Naive thymus-derived CD4-positive, alpha-beta T cell (primary cell): ENCODE measurements around the gene B3GNT8. TPM values are rescaled to one million over a fixed set of nuclear protein-coding genes. Genes with fewer than 3 reads are reported as not detected.

Experiments used
- ATAC-seq: fragments of 150-1000 bp; cut with Tn5 transposase; 2 replicates; pipeline ENCODE4 v1.10.0; 2021; ENCODE audit warnings: mild to moderate bottlenecking, moderate library complexity
- CTCF ChIA-PET: fragments of 350-600 bp; sonication (Branson Sonifier 250); formaldehyde crosslinking; loops from one replicate; lab custom pipeline; 2021; ENCODE audit warnings: antibody characterized with exemption; lab: Charles Lee
- POLR2A ChIA-PET: fragments of 350-600 bp; sonication (Branson Sonifier 250); formaldehyde crosslinking; loops from one replicate; lab custom pipeline; 2021; ENCODE audit warnings: antibody characterized with exemption, inconsistent platforms; lab: Charles Lee
- DNase-seq, 9 donors: peaks; one replicate each; pipeline versions ENCODE4 v3.0.0 to v3.0.0-alpha.2; 2020 to 2022; ENCODE audit warnings: mixed read lengths in 1 of 9
- H3K27ac ChIP-seq: one replicate; pipeline ENCODE4 v1.7.0; 2013; ENCODE audit warnings: mild to moderate bottlenecking, low read depth, low read length, moderate library complexity
- H3K27me3 ChIP-seq, 2 donors: one replicate each; pipeline ENCODE4 v1.7.0; 2013; ENCODE audit warnings: low read length in 2 of 2, mild to moderate bottlenecking in 2 of 2, moderate library complexity in 2 of 2; ENCODE audit not compliant: control insufficient read depth in 2 of 2, insufficient read depth in 2 of 2
- H3K36me3 ChIP-seq, 3 experiments: 1 replicate in 2 of 3; 2 replicates in 1 of 3; pipeline ENCODE4 v1.7.0; 2013; ENCODE audit warnings: low read length in 3 of 3, mild to moderate bottlenecking in 3 of 3, moderate library complexity in 1 of 3; ENCODE audit not compliant: insufficient read depth in 3 of 3, control insufficient read depth in 2 of 3
- H3K4me1 ChIP-seq, 2 donors: one replicate each; pipeline ENCODE4 v1.7.0; 2013; ENCODE audit warnings: low read length in 2 of 2, mild to moderate bottlenecking in 2 of 2, moderate library complexity in 1 of 2; ENCODE audit not compliant: control insufficient read depth in 2 of 2, insufficient read depth in 2 of 2
- H3K4me3 ChIP-seq: 2 replicates; pipeline ENCODE4 v1.7.0; 2013; ENCODE audit warnings: mild to moderate bottlenecking, low read length
- H3K9me3 ChIP-seq, 3 experiments: 1 replicate in 2 of 3; 2 replicates in 1 of 3; pipeline ENCODE4 v1.7.0; 2013; ENCODE audit warnings: low read length in 3 of 3; ENCODE audit not compliant: control insufficient read depth in 2 of 3
- H3K27ac Mint-ChIP-seq, 9 donors: one replicate each; pipeline ENCODE4 v1.8.0; 2020 to 2022; ENCODE audit warnings: mixed read lengths in 9 of 9, mild to moderate bottlenecking in 8 of 9, moderate library complexity in 5 of 9, inconsistent platforms in 2 of 9
- H3K27me3 Mint-ChIP-seq, 5 donors: one replicate each; pipeline ENCODE4 v1.8.0; 2021 to 2022; ENCODE audit warnings: mixed read lengths in 5 of 5, mild to moderate bottlenecking in 1 of 5
- H3K36me3 Mint-ChIP-seq, 5 donors: one replicate each; pipeline ENCODE4 v1.8.0; 2020 to 2022; ENCODE audit warnings: mixed read lengths in 5 of 5, mild to moderate bottlenecking in 3 of 5, inconsistent platforms in 1 of 5
- H3K4me1 Mint-ChIP-seq, 7 donors: one replicate each; pipeline ENCODE4 v1.8.0; 2020 to 2022; ENCODE audit warnings: mixed read lengths in 7 of 7, mild to moderate bottlenecking in 3 of 7, inconsistent platforms in 1 of 7
- H3K4me3 Mint-ChIP-seq, 10 donors: one replicate each; pipeline ENCODE4 v1.8.0; 2020 to 2022; ENCODE audit warnings: mild to moderate bottlenecking in 10 of 10, mixed read lengths in 10 of 10, moderate library complexity in 6 of 10, inconsistent platforms in 2 of 10
- H3K9me3 Mint-ChIP-seq, 11 donors: one replicate each; pipeline ENCODE4 v1.8.0; 2020 to 2022; ENCODE audit warnings: mixed read lengths in 11 of 11, mild to moderate bottlenecking in 4 of 11, inconsistent platforms in 1 of 11, moderate library complexity in 1 of 11
- intact Hi-C, 2 donors: fragments of 100-400 bp; cut with micrococcal nuclease; formaldehyde crosslinking; loops; one replicate each; pipeline ENCODE4 v1.15.1; 2023
- polyA plus RNA-seq, 2 donors: library from polyadenylated mRNA; unstranded; fragments of 300-500 nt; fragmentation: Illumina TruSeq; gene quantifications; one replicate each; pipeline ENCODE4 v1.2.3, GENCODE V29; 2021
- total RNA-seq, 6 experiments: library from RNA in 5 of 6; stranded (reverse) in 5 of 6; gene quantifications; 1 replicate in 5 of 6; 2 replicates in 1 of 6; pipeline ENCODE4 v1.2.3 and lab custom pipeline; 2021 to 2026

Gene B3GNT8
- total and polyA plus RNA-seq, 7 experiments from 2014 or later: 0.19 to 5.3 (median 0.43) TPM

DNA sequence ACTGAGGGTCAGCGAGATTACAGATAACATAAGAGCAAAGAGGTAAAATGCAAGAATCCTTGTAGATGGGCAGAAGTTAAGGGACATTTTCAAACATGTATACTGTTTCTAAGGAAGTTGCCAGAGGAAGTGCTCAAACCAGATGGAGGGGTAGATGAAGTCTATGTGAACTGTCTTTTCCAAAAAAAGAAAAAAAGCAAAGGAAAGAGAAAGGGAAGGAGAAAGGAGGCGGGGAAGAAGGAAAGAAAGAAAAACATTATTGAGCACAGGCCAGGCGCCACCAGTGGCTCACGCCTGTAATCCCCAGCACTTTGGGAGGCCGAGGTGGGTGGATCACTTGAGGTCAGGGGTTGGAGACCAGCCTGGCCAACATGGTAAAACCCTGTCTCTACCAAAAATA is 7.3 kb upstream of the B3GNT8 start:
- H3K4me1 Mint-ChIP-seq: peaks cover 4 to 30% (median 13%) of the 10 kb centered on the region in 7 donors
- Histone ChIP-seq H3K27me3 (no peaks in the 10 kb centered on the region), H3K4me1 (peaks cover 5 to 8% of the 10 kb centered on the region in 2 donors), H3K36me3 (peaks cover 0 to 47% (median 8%) of the 10 kb centered on the region in 3 experiments), H3K4me3 (no peak overlapping the region), H3K9me3 (no peaks in the 10 kb centered on the region), H3K27ac (no peak overlapping the region)
- ATAC-seq (no peak), DNase-seq (no peak)
- peak overlapping the region in 3 of 9 donors; percentile 54 to 77 (median 56) for H3K27ac Mint-ChIP-seq
- ChIA-PET POLR2A (interaction anchor here (0.7 kb wide), 1 partner anchor 35 kb away, joined by 5 read pairs; no protein-coding TSS in a partner anchor), CTCF (no interaction called here)
- H3K36me3 Mint-ChIP-seq: peaks cover 3 to 26% (median 9%) of the 10 kb centered on the region in 5 donors
- H3K27me3 Mint-ChIP-seq: no peaks in the 10 kb centered on the region
- no peaks in the 10 kb centered on the region for H3K9me3 Mint-ChIP-seq
- intact Hi-C loops: loop anchor here in 1 of 2 donors (10.0 kb wide), 1 partner anchor 120 kb away; the partner anchor contains the start of gene CCDC97
- H3K4me3 Mint-ChIP-seq: no peak overlapping the region

DNA sequence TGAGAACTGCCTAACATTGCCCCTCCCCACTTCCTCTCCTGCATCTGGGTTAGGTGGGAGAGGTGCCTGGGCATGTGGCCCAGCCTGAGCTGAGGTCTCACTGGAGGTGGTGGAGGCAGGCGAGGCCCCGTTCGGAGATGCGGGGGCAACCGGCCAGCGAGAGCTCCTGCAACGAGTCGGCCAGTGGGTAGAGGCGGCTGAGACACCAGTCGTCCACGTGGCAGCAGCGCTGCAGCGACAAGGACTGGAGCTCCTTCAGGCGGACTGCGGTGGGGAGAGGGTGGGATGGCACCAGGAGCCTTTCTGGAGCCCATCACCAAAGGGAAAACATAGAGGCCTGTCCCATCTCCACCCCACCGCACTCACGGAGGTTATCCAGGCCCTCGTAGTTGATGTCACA is 6.0 kb upstream of the B3GNT8 start:
- Histone ChIP-seq H3K9me3 (no peaks in the 10 kb centered on the region), H3K27ac (no peak overlapping the region), H3K27me3 (no peaks in the 10 kb centered on the region), H3K4me1 (peaks cover 6 to 7% of the 10 kb centered on the region in 2 donors), H3K36me3 (peaks cover 0 to 47% (median 8%) of the 10 kb centered on the region in 3 experiments), H3K4me3 (no peak overlapping the region)
- Mint-ChIP-seq H3K27me3 (no peaks in the 10 kb centered on the region), H3K9me3 (no peaks in the 10 kb centered on the region), H3K4me1 (peaks cover 8 to 35% (median 26%) of the 10 kb centered on the region in 7 donors), H3K36me3 (peaks cover 3 to 26% (median 9%) of the 10 kb centered on the region in 5 donors), H3K27ac (no peak overlapping the region), H3K4me3 (no peak overlapping the region)
- ATAC-seq (no peak), DNase-seq (no peak)
- POLR2A ChIA-PET: no interaction called here
- CTCF ChIA-PET: interaction anchor here (1.0 kb wide), 1 partner anchor 17 kb away, joined by 4 read pairs; no protein-coding TSS in a partner anchor
- intact Hi-C loops: loop anchor here in 1 of 2 donors (10.0 kb wide), 1 partner anchor 118 kb away; the partner anchor contains the start of gene CCDC97

DNA sequence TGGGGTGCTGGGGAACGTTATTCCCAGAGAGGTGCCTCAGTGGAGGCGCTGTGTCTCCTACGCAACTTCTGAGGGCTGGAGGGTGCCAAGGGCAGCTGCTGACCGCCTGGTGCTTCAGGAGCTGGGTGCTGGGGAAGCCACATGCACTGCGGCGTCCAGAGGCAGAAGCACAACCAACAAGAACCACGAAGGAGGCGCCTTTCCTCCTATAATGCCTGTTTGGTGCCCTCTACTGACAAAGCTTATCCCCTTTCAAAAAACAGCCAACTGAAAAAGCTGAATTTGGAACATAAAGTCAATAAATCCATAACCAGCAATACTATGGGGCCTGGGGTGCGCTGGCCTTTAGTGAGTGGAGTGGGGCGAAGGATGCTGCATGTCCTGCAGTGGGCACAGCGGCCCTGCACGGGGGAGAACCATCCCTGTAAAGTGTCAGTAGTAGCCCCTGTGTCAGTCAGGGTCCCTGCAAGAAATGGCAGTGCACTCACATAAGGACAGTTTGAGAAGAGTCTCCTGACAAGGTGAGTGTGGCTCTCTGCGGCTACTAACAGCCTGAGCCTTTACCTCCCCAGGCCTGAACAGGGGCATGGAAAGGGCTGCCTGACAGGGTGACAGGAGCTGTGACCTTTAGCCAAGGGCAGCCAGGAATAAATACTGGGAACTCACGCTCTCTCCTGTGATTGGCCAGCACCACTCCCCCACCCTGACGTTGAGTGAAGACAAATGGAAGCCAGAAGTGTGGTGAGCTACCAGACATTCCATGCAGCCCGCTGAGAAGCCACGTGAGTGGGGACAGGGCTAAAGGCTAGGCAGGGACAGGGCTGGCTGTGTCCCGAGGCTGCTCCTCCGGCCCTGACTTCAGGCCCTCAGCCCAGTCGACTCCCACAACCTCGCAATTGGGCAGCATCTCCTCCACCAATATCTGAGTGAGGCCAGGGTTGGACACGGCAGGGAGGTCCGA is 4.5 kb upstream of the B3GNT8 start:
- H3K27me3 ChIP-seq: no peaks in the 10 kb centered on the region
- intact Hi-C loops: loop anchor here in 1 of 2 donors (10.0 kb wide), 1 partner anchor 117 kb away; the partner anchor contains the start of gene CCDC97
- H3K4me3 ChIP-seq: no peak overlapping the region
- peaks cover 7 to 38% (median 31%) of the 10 kb centered on the region in 7 donors for H3K4me1 Mint-ChIP-seq
- H3K27me3 Mint-ChIP-seq: no peaks in the 10 kb centered on the region
- no peaks in the 10 kb centered on the region for H3K9me3 Mint-ChIP-seq
- peaks cover 0 to 21% (median 8%) of the 10 kb centered on the region in 5 donors for H3K36me3 Mint-ChIP-seq
- ChIA-PET CTCF (interaction anchor here (1.9 kb wide), 1 partner anchor 8 kb away, joined by 5 read pairs; the partner anchor contains the start of gene DMAC2), POLR2A (interaction anchor here (0.9 kb wide), 1 partner anchor 132 kb away, joined by 3 read pairs; no protein-coding TSS in a partner anchor)
- peak overlapping the region in 4 of 9 donors; percentile 11 to 78 (median 26) for H3K27ac Mint-ChIP-seq
- no peaks in the 10 kb centered on the region for H3K9me3 ChIP-seq
- H3K27ac ChIP-seq: no peak overlapping the region
- peaks cover 0 to 40% (median 8%) of the 10 kb centered on the region in 3 experiments for H3K36me3 ChIP-seq
- H3K4me1 ChIP-seq: peaks cover 6 to 9% of the 10 kb centered on the region in 2 donors
- no peak for ATAC-seq
- H3K4me3 Mint-ChIP-seq: no peak overlapping the region
- DNase-seq: no peak

DNA sequence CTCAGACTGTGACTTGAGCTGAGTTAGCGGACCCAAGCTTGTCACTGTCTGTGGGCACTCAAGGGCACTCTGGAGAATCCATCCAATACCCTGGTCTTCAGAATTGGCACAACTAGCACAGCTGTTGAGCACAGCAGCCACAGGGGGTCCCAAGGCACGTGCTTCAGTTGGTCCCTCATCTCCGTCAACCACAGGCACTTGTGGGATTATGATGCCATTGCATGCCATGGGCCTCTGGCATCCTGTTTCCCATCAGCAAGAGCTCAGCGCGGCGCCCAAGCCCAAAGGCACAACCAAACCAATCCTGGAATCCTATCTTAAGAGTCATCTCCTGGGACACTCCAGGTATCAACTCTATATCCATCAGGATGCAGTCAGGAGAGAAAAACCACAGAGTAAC is 3.7 kb upstream of the B3GNT8 start:
- H3K27me3 Mint-ChIP-seq: no peaks in the 10 kb centered on the region
- peaks cover 7 to 39% (median 27%) of the 10 kb centered on the region in 7 donors for H3K4me1 Mint-ChIP-seq
- peaks cover 0 to 13% (median 8%) of the 10 kb centered on the region in 5 donors for H3K36me3 Mint-ChIP-seq
- H3K27ac Mint-ChIP-seq: peak overlapping the region in 2 of 9 donors; percentile 11 to 14
- H3K27me3 ChIP-seq: no peaks in the 10 kb centered on the region
- CTCF ChIA-PET: interaction anchor here (1.9 kb wide), 1 partner anchor 9 kb away, joined by 5 read pairs; the partner anchor contains the start of gene DMAC2
- H3K4me3 Mint-ChIP-seq: no peak overlapping the region
- H3K27ac ChIP-seq: no peak overlapping the region
- ATAC-seq: no peak
- DNase-seq: no peak
- peaks cover 0 to 38% (median 8%) of the 10 kb centered on the region in 3 experiments for H3K36me3 ChIP-seq
- no peaks in the 10 kb centered on the region for H3K9me3 Mint-ChIP-seq
- intact Hi-C loops: loop anchor here in 1 of 2 donors (10.0 kb wide), 1 partner anchor 116 kb away; the partner anchor contains the start of gene CCDC97
- H3K4me1 ChIP-seq: peaks cover 6 to 9% of the 10 kb centered on the region in 2 donors
- H3K9me3 ChIP-seq: no peaks in the 10 kb centered on the region
- no peak overlapping the region for H3K4me3 ChIP-seq
- POLR2A ChIA-PET: interaction anchor here (0.6 to 0.9 kb wide), 2 partner anchors 74 to 133 kb away, joined by 3 read pairs; no protein-coding TSS in a partner anchor

DNA sequence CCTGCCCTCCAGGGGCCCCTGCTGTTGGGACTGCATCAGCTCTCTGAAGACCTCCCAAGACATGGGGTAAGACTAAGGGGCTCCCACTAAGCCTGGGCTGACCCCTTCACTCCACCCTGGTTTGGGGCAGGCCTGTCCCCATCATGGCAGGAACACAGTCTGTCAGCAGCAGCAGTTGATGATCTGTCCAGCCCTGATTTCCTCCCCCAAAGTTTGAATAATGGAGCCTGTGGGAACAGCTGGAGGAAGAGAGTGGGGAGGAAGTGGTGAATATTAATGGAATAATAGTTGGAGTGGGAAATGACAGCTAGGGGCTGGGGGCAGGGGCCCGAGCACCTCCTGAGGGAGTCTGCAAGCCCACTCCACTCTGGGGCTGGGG is 1.3 kb upstream of the B3GNT8 start:
- H3K9me3 Mint-ChIP-seq: no peaks in the 10 kb centered on the region
- ATAC-seq (no peak), DNase-seq (no peak)
- peak overlapping the region in 7 of 9 donors; percentile 23 to 96 (median 92) for H3K27ac Mint-ChIP-seq
- H3K4me1 Mint-ChIP-seq: peaks cover 7 to 34% (median 28%) of the 10 kb centered on the region in 7 donors
- H3K27me3 Mint-ChIP-seq: no peaks in the 10 kb centered on the region
- POLR2A ChIA-PET: interaction anchor here (0.9 to 3.4 kb wide), 2 partner anchors 9 to 10 kb away, joined by 3 to 14 read pairs; partner anchors contain the start of gene DMAC2
- peak overlapping the region in 9 of 10 donors; percentile 30 to 98 (median 89) for H3K4me3 Mint-ChIP-seq
- CTCF ChIA-PET: interaction anchor here (1.0 to 1.3 kb wide), 3 partner anchors 11 to 72 kb away, joined by 3 to 4 read pairs (median 3); partner anchors contain the start of genes B9D2 and DMAC2
- H3K9me3 ChIP-seq: no peaks in the 10 kb centered on the region
- peak overlapping the region; percentile 26 for H3K4me3 ChIP-seq
- no peaks in the 10 kb centered on the region for H3K27me3 ChIP-seq
- peaks cover 6 to 9% of the 10 kb centered on the region in 2 donors for H3K4me1 ChIP-seq
- peaks cover 0 to 57% (median 8%) of the 10 kb centered on the region in 3 experiments for H3K36me3 ChIP-seq
- peak overlapping the region; percentile 70 for H3K27ac ChIP-seq
- intact Hi-C loops: no loop called here
- H3K36me3 Mint-ChIP-seq: peaks cover 0 to 13% (median 8%) of the 10 kb centered on the region in 5 donors
